ENCODE data around the gene SYNJ2BP.

DNA sequence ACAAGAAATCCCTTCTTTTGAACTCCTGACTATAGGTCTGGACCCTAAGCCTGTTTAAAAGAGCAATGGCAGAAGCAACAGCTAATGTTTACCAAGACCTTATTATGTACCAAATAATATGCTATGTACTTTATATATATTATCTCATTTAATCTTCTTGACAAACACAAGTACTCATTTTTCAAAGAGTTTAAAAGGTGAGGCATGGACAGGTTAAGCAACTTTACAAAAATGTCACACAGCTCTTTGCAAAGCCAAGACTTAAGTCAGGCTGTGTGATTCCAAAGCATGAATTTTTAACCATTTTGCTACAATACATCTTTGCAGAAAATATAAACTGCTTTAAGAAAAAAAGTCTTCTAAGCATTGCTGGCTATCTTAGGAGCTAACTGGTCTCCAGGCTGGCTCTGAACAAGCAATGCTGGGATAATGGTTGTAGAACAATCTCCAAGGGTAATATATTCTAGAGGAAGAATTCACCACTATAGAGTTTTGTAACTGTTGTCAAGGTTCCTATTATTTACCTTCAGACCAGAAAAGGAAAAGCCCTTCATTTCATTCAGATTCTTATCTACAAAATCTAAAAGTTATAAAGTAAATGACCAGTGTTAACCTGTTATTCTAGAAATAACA is 22.1 kb downstream of the SYNJ2BP start:
- TF ChIP-seq GATA3 (IDR thresholded peaks at IDR 0.05; ENCODE audit: low read depth, low read length) (no peak), GATA2 (IDR thresholded peaks at IDR 0.05; ENCODE audit: low read depth, low read length) (no peak)

All from SH-SY5Y (cell line).